K562 (cell line): ENCODE measurements around the gene SHC1. TPM values are rescaled to one million over a fixed set of nuclear protein-coding genes. Genes with fewer than 3 reads are reported as not detected.

Source experiments
- ADNP ChIP-seq: fragments of 200-800 bp; sonication (Bioruptor generic); IDR thresholded peaks from 2 replicates; pipeline ENCODE4 v1.6.1; 2016; ENCODE audit warnings: missing genetic modification characterization, missing compliant biosample characterization
- ARID1B ChIP-seq: fragments of 450-650 bp; IDR thresholded peaks from 2 replicates; pipeline ENCODE4 v1.6.1; 2016; ENCODE audit warnings: antibody characterized with exemption, mild to moderate bottlenecking, inconsistent platforms
- ARID3A ChIP-seq: IDR thresholded peaks from 2 replicates; pipeline ENCODE4 v1.6.1; 2012; ENCODE audit warnings: low read depth, low read length, improper control_type of control experiment, borderline replicate concordance
- ARNT ChIP-seq, 2 experiments: fragments of 450-650 bp; IDR thresholded peaks; 2 replicates each; pipeline ENCODE4 v1.6.1; 2016; ENCODE audit warnings: mild to moderate bottlenecking in 1 of 2
- ATF7 ChIP-seq: fragments of 450-650 bp; IDR thresholded peaks from 2 replicates; pipeline ENCODE4 v1.7.1; 2014; ENCODE audit warnings: mild to moderate bottlenecking, moderate library complexity
- CEBPG ChIP-seq, 3 experiments: fragments of 200-800 bp in 1 of 3; sonication (Bioruptor generic) in 1 of 3; sonication (generic) in 1 of 3; formaldehyde crosslinking in 1 of 3; IDR thresholded peaks in 2 of 3; conservative IDR thresholded peaks in 1 of 3; 2 replicates each; pipeline versions ENCODE4 v1.6.1 to v1.8.0; 2016 to 2022; ENCODE audit warnings: missing compliant biosample characterization in 2 of 3, missing genetic modification characterization in 2 of 3, mild to moderate bottlenecking in 1 of 3, missing genetic modification reagents in 1 of 3
- CTCF ChIP-seq, 3 experiments: IDR thresholded peaks in 2 of 3; conservative IDR thresholded peaks in 1 of 3; 2 replicates each; pipeline ENCODE4 v1.5.1; 2011 to 2012; ENCODE audit warnings: low read length in 3 of 3, mild to moderate bottlenecking in 3 of 3, control low read depth in 2 of 3, improper control_type of control experiment in 1 of 3, inconsistent platforms in 1 of 3, low read depth in 1 of 3, mixed read lengths in 1 of 3, moderate library complexity in 1 of 3; ENCODE audit not compliant: insufficient read depth in 2 of 3
- HLTF ChIP-seq: fragments of 450-650 bp; IDR thresholded peaks from 2 replicates; pipeline ENCODE4 v1.6.1; 2016
- MTA2 ChIP-seq: fragments of 450-650 bp; IDR thresholded peaks from 2 replicates; pipeline ENCODE4 v1.6.1; 2016; ENCODE audit warnings: low read depth
- NEUROD1 ChIP-seq: fragments of 150-350 bp; IDR thresholded peaks from 2 replicates; pipeline ENCODE4 v1.6.1; 2014; ENCODE audit warnings: borderline replicate concordance, low read length, low read depth; ENCODE audit not compliant: partially characterized antibody
- VEZF1 ChIP-seq: fragments of 200-800 bp; sonication (Bioruptor generic); IDR thresholded peaks from 2 replicates; pipeline ENCODE4 v1.6.1; 2017; ENCODE audit warnings: missing genetic modification characterization, missing compliant biosample characterization
- ZNF318 ChIP-seq, 2 experiments: fragments of 450-650 bp; IDR thresholded peaks; 2 replicates each; pipeline ENCODE4 v1.6.1; 2016; ENCODE audit warnings: mild to moderate bottlenecking in 2 of 2, borderline replicate concordance in 1 of 2, low read depth in 1 of 2, moderate library complexity in 1 of 2
- polyA plus RNA-seq, 8 experiments: library from polyadenylated mRNA; depleted of rRNA in 4 of 8; stranded (reverse) in 5 of 8; unstranded in 3 of 8; fragments of >200 nt; fragmentation: Nextera tagmentation in 2 of 8; fragmentation: Illumina TruSeq in 1 of 8; extraction: Ambion mirVana in 2 of 8; extraction: Trizol in 1 of 8; gene quantifications; 2 replicates each; pipeline versions ENCODE4 v1.2.1 to v1.2.3, GENCODE V29; 2011 to 2014; ENCODE audit warnings: inconsistent platforms in 1 of 8, missing spikeins in 1 of 8
- total RNA-seq, 7 experiments: library from RNA; depleted of rRNA in 6 of 7; stranded (reverse); fragments of >200 nt in 6 of 7; fragmentation: Illumina TruSeq in 2 of 7; extraction: Trizol in 2 of 7; gene quantifications; 2 replicates each; pipeline versions ENCODE4 v1.2.1 to v1.2.3, GENCODE V29; 2011 to 2021; ENCODE audit warnings: low replicate concordance in 1 of 7

Gene SHC1
- total and polyA plus RNA-seq, 9 of the 15 experiments (the other 6 are each of a cell fraction or from before 2014, with no cell fraction given): 4.1 to 113 (median 51.9) TPM

- TF ChIP-seq ZNF318 (IDR thresholded peaks at IDR 0.05; ENCODE audit: borderline replicate concordance in 1 of 2, low read depth in 1 of 2) (0 out of 4 replicates have a peak, but pooled peaks of 1 of the 2 experiments have one; percentile 24), MTA2 (peak; percentile 20; the same call in 1 of the 2 replicates), CEBPG (CRISPR knock-in tag; IDR thresholded peaks at IDR 0.05) (peak; percentile 60; the same call in 1 of the 2 replicates), CEBPG (tag; conservative IDR thresholded peaks at IDR 0.05 in 1 of 2, IDR thresholded peaks at IDR 0.05 in 1 of 2) (peak in 1 of 2 experiments; percentile 58; a peak in 2 of 4 replicates), CTCF (IDR thresholded peaks at IDR 0.05 in 2 of 3, conservative IDR thresholded peaks at IDR 0.05 in 1 of 3; ENCODE audit: insufficient read depth in 2 of 3, low read depth in 1 of 3, low read length in 3 of 3) (peak; percentile 54 to 65 (median 58); a peak in 5 of 6 replicates), ARID3A (peak; percentile 23; the same call in 1 of the 2 replicates), ATF7 (peak; percentile 41; the same call in 1 of the 2 replicates), ADNP (tag) (peak; percentile 64; the same call in 1 of the 2 replicates), VEZF1 (CRISPR knock-in tag) (peak; percentile 55), NEUROD1 (peak; percentile 72), HLTF (0 out of 2 replicates have a peak, but pooled peaks have one; percentile 61), ARID1B (peak; percentile 50; the same call in 1 of the 2 replicates), ARNT (IDR thresholded peaks at IDR 0.05) (peak in 1 of 2 experiments; percentile 61; a peak in 1 of 4 replicates)
Measured at GRCh38 chr1:154995301-154995983, 24.9 kb upstream of the SHC1 start (continued).
